GM19025 (cell line): Measurements from ENCODE around the gene CREBRF.
"Not testable (repeated sequence)": the region's sequence is repeated elsewhere in the genome, so short reads cannot be mapped to it uniquely, and the experiment has no call there.

Experiments
- ATAC-seq: cut with Tn5 transposase; IDR thresholded peaks from one replicate; pipeline ENCODE4 v1.9.1; 2021; ENCODE audit warnings: mild to moderate bottlenecking, low read depth, moderate library complexity; ENCODE audit not compliant: unreplicated experiment

The CREBRF gene

GRCh38 chr5:173148354-173148753 is 92.2 kb downstream of the CREBRF start:
- no peak for ATAC-seq

- ATAC-seq, result no peak
These were observed 96.4 kb downstream of the CREBRF start for GRCh38 chr5:173152547-173152946.

- ATAC-seq, result no peak
These were observed 97.7 kb downstream of the CREBRF start for GRCh38 chr5:173153842-173154241.

- not testable (repeated sequence) for ATAC-seq
These were observed 98.5 kb downstream of the CREBRF start for GRCh38 chr5:173154619-173155018.

GRCh38 chr5:173155912-173156311 is 99.8 kb downstream of the CREBRF start:
- ATAC-seq, result no peak

- no peak for ATAC-seq
These were observed 102.2 kb downstream of the CREBRF start for GRCh38 chr5:173158366-173158765.

- ATAC-seq, result no peak
These were observed 103.1 kb downstream of the CREBRF start for GRCh38 chr5:173159256-173159655.

- ATAC-seq, result no peak
These were observed 105.0 kb downstream of the CREBRF start for GRCh38 chr5:173161148-173161547.

- ATAC-seq, result no peak
These were observed 107.1 kb downstream of the CREBRF start for GRCh38 chr5:173163219-173163618.

- ATAC-seq, result no peak
These were observed 109.2 kb downstream of the CREBRF start for GRCh38 chr5:173165177-173166016.

- no peak for ATAC-seq
These were observed 116.0 kb downstream of the CREBRF start for GRCh38 chr5:173172166-173172565.

GRCh38 chr5:173175523-173175922 is 119.4 kb downstream of the CREBRF start:
- ATAC-seq, result no peak

- no peak for ATAC-seq
These were observed 122.3 kb downstream of the CREBRF start for GRCh38 chr5:173178369-173178910.

- no peak for ATAC-seq
These were observed 124.2 kb downstream of the CREBRF start for GRCh38 chr5:173180331-173180730.

GRCh38 chr5:173187054-173187743 is 131.0 kb downstream of the CREBRF start:
- ATAC-seq, result no peak

- ATAC-seq, result no peak
These were observed 132.1 kb downstream of the CREBRF start for GRCh38 chr5:173188280-173188679.
